Activated naive CD4-positive, alpha-beta T cell treated with anti-CD3 and anti-CD28 coated beads for 36 hours (primary cell): ENCODE data around the gene PLCL2. TPM values are rescaled to one million over a fixed set of nuclear protein-coding genes. Genes with fewer than 3 reads are reported as not detected.

Experiments used
- CTCF ChIA-PET: fragments of 350-600 bp; sonication (Branson Sonifier 250); formaldehyde crosslinking; loops from one replicate; lab custom pipeline; 2021; ENCODE audit warnings: antibody characterized with exemption; lab: Charles Lee
- DNase-seq: peaks from one replicate; pipeline ENCODE4 v3.0.0-alpha.2; 2020
- H3K27ac Mint-ChIP-seq: one replicate; pipeline ENCODE4 v1.8.0; 2021; ENCODE audit warnings: mild to moderate bottlenecking, mixed read lengths
- H3K27me3 Mint-ChIP-seq: one replicate; pipeline ENCODE4 v1.8.0; 2021; ENCODE audit warnings: low read depth, mixed read lengths
- H3K36me3 Mint-ChIP-seq: one replicate; pipeline ENCODE4 v1.8.0; 2021; ENCODE audit warnings: low read depth, mixed read lengths
- H3K4me1 Mint-ChIP-seq: one replicate; pipeline ENCODE4 v1.8.0; 2021; ENCODE audit warnings: low read depth, mixed read lengths
- H3K4me3 Mint-ChIP-seq: one replicate; pipeline ENCODE4 v1.8.0; 2021; ENCODE audit warnings: mild to moderate bottlenecking, moderate library complexity, mixed read lengths
- H3K9me3 Mint-ChIP-seq: one replicate; pipeline ENCODE4 v1.8.0; 2021; ENCODE audit warnings: mixed read lengths
- intact Hi-C: fragments of 100-400 bp; cut with micrococcal nuclease; formaldehyde crosslinking; loops from one replicate; pipeline ENCODE4 v1.15.1; 2023
- total RNA-seq, 2 experiments: library from RNA; stranded (reverse); gene quantifications; one replicate each; pipeline ENCODE4 v1.2.3, GENCODE V29; 2021

Gene PLCL2
- total RNA-seq, 2 experiments from 2014 or later = 19.9 to 20.5 TPM

DNA sequence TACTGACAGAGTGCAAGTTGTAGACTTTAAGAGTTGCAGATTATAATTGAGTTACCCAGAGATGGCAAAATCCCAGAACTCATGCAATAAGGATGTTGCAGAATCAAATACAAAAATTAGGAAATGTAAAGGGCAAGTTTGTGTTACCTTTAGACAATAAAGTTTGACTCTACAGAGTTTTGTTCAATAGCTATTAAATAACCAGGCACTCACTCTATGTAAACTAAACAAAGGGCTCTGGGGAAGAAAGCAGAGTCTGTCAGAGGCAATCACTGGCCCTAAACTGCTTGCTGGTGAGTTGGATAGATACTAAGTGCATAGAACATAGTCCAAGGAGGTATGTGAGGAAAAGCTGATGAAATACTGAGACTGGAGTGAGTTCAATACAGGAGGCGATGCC lies 40.0 kb upstream of the PLCL2 start:
- Mint-ChIP-seq H3K27ac (no peak overlapping the region), H3K4me1 (peaks cover 65% of the 10 kb centered on the region), H3K4me3 (no peak overlapping the region), H3K36me3 (no peaks in the 10 kb centered on the region), H3K27me3 (no peaks in the 10 kb centered on the region), H3K9me3 (no peaks in the 10 kb centered on the region)
- intact Hi-C loops = loop anchor here (5.0 kb wide), 3 partner anchors 332 to 898 kb away; partner anchors contain the start of genes RFTN1 and TBC1D5
- CTCF ChIA-PET = interaction anchor here (1.6 kb wide), 1 partner anchor 11 kb away, joined by 4 read pairs; no protein-coding TSS in a partner anchor
- DNase-seq = no peak

DNA sequence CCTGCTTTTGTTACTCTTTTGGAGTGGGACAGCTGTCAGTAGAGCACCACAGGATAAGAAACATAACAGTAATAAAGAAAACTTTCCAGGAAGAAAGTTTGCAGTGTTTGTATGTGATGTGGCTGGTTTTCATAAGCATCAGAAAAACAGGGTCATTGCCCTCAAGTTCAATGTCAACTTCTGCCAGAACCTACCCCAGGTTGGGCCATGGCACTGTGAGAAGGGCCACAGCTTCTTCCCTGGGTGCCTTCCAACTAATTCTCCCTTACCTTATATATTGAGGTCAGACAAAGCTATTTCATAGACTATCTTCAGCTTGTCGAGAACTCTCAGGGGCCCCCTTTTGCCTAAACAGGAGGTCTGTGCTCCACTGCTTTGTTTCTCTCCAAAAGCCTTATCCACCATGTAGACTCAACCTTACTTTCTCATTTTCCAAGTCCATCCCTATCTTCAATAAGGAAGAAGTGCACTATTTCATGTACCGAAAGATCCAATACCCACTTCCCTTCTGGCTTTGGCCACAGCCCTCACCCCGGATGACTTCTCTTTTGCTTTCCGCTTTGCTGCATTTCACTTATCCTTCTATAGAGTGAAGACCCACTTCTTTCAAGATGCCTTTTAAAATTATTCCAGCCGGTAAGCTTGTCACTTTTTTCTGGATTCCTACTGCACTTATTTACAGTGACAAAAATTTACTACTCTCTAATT lies 38.2 kb upstream of the PLCL2 start:
- CTCF ChIA-PET = no interaction called here
- H3K4me3 Mint-ChIP-seq = no peak overlapping the region
- intact Hi-C loops = loop anchor here (5.0 kb wide), 1 partner anchor 896 kb away; the partner anchor contains the start of gene TBC1D5
- no peaks in the 10 kb centered on the region for H3K36me3 Mint-ChIP-seq
- H3K4me1 Mint-ChIP-seq = peaks cover 62% of the 10 kb centered on the region
- DNase-seq = no peak
- H3K9me3 Mint-ChIP-seq = no peaks in the 10 kb centered on the region
- no peaks in the 10 kb centered on the region for H3K27me3 Mint-ChIP-seq
- H3K27ac Mint-ChIP-seq = no peak overlapping the region

DNA sequence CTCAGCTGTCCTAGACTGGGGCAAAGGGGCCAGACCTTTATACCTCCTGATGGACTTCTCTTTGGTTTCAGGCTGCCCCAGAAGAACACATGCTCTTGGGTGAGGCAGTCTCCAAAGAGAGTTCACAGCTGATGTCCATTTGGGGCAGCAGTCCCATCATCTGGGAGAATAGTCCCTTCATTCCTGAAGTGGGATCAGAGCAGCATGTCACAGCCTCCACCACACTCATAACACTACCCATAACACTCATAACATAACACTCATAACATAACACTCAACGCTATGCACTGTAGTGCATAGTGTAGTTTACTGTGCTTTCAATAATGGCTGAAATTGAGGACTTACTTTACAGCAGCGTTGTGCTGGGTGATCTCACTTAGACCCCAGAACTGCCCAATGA lies 36.7 kb upstream of the PLCL2 start:
- no peaks in the 10 kb centered on the region for H3K36me3 Mint-ChIP-seq
- no peaks in the 10 kb centered on the region for H3K9me3 Mint-ChIP-seq
- no peaks in the 10 kb centered on the region for H3K27me3 Mint-ChIP-seq
- no peak overlapping the region for H3K4me3 Mint-ChIP-seq
- intact Hi-C loops = loop anchor here (5.0 kb wide), 1 partner anchor 894 kb away; the partner anchor contains the start of gene TBC1D5
- H3K4me1 Mint-ChIP-seq = peaks cover 48% of the 10 kb centered on the region
- DNase-seq = no peak
- H3K27ac Mint-ChIP-seq = no peak overlapping the region
- CTCF ChIA-PET = no interaction called here

DNA sequence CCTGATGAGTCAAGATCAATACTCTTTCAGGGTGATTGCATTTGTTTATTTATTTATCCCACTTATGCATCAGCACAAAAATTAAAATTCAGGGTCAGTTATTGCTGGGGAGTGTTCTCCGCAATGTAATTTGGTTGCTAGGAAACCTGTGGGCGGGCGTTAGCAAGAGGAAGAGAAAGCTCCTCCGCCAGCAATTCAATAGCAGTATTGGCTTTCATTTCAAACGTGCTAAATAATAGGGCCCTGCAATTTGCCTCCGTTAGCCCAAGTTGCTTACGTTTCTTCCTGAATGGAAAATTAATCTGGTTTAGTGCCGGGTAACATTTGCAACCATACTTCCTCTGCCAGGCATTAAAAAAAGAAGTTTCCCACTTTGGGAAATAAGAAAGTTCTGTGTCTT lies 35.5 kb upstream of the PLCL2 start:
- no peaks in the 10 kb centered on the region for H3K36me3 Mint-ChIP-seq
- peak overlapping the region; percentile 64 for H3K27ac Mint-ChIP-seq
- H3K9me3 Mint-ChIP-seq = no peaks in the 10 kb centered on the region
- intact Hi-C loops = loop anchor here (5.0 kb wide), 1 partner anchor 893 kb away; the partner anchor contains the start of gene TBC1D5
- H3K4me3 Mint-ChIP-seq = peak overlapping the region; percentile 53
- H3K4me1 Mint-ChIP-seq = peaks cover 37% of the 10 kb centered on the region
- no peaks in the 10 kb centered on the region for H3K27me3 Mint-ChIP-seq
- DNase-seq = peak; percentile 82
- CTCF ChIA-PET = interaction anchor here (1.0 kb wide), 1 partner anchor 35 kb away, joined by 5 read pairs; no protein-coding TSS in a partner anchor

DNA sequence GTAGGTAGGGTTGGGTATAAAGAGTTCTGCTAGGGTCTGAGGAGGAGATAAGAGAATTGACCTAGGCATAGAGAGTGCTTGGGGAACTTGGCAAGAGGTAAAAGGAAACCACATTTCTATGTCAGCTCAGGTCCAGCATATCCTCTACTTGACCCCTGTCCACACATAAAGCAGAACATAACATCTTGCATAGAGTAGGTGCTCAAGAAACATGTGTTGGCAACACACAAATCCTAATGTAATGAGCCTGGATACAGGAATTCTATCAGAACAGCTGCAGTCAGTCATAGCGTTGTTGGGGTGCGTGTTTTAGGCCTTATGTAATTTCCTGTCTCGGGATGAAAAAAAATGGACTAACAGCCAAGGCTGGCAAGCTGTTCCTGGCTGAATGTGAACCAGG lies 35.0 kb upstream of the PLCL2 start:
- H3K4me1 Mint-ChIP-seq = peaks cover 36% of the 10 kb centered on the region

DNA sequence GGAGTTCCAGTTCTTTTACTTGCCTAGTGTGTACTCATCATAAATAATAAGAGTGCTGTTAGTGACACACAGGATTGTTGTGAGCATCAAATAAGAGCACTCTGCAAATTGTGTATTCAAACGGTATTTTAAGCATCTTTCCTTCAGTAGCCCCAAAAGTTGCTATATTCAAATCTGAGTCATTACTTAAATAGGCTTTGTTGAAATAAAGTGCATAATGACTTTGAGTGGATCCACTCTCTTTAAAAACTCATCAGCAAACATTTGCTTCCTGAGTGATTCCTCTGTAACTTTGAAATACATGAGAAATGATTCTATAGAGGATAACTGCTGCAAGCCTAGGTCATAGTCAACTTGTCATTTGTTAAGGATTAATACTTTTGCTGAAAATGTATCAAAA lies 29.3 kb upstream of the PLCL2 start:
- no peak for DNase-seq
- Mint-ChIP-seq H3K9me3 (no peaks in the 10 kb centered on the region), H3K27me3 (no peaks in the 10 kb centered on the region), H3K36me3 (no peaks in the 10 kb centered on the region), H3K27ac (no peak overlapping the region), H3K4me3 (no peak overlapping the region), H3K4me1 (peaks cover 10% of the 10 kb centered on the region)
- intact Hi-C loops = no loop called here
- CTCF ChIA-PET = no interaction called here

More for the DNA sequence above, 35.0 kb upstream of the PLCL2 start:
- H3K27ac Mint-ChIP-seq = peak overlapping the region; percentile 64
- no peaks in the 10 kb centered on the region for H3K9me3 Mint-ChIP-seq
- intact Hi-C loops = loop anchor here (1.0 to 5.0 kb wide), 2 partner anchors 7 to 893 kb away; partner anchors contain the start of gene TBC1D5
- peak overlapping the region; percentile 53 for H3K4me3 Mint-ChIP-seq
- no peaks in the 10 kb centered on the region for H3K27me3 Mint-ChIP-seq
- CTCF ChIA-PET = interaction anchor here (0.8 to 1.2 kb wide), 3 partner anchors 14 to 34 kb away, joined by 3 to 5 read pairs (median 3); no protein-coding TSS in a partner anchor
- DNase-seq = no peak
- no peaks in the 10 kb centered on the region for H3K36me3 Mint-ChIP-seq

DNA sequence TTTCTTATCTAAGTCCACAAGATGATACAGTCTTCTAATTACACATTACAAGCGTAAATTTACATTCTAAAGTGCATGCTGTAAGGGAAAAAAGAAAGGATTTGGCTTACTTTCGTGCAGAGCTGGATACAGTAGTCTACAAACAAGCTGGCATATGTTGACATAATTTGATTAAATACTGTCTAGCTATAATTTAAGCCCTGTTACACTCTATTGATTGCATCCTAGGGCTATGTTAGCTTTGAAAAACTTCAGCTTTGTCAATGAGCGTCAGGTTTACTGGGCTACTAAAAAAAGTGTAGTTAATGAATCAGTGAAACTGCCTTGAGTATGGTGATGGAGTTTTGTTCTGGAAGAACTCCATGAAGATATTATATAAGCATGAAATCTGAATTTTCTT lies 24.5 kb upstream of the PLCL2 start:
- Mint-ChIP-seq H3K9me3 (no peaks in the 10 kb centered on the region), H3K4me3 (no peak overlapping the region), H3K27me3 (no peaks in the 10 kb centered on the region), H3K4me1 (peaks cover 14% of the 10 kb centered on the region), H3K36me3 (no peaks in the 10 kb centered on the region), H3K27ac (no peak overlapping the region)
- CTCF ChIA-PET = no interaction called here
- no peak for DNase-seq
- intact Hi-C loops = no loop called here

DNA sequence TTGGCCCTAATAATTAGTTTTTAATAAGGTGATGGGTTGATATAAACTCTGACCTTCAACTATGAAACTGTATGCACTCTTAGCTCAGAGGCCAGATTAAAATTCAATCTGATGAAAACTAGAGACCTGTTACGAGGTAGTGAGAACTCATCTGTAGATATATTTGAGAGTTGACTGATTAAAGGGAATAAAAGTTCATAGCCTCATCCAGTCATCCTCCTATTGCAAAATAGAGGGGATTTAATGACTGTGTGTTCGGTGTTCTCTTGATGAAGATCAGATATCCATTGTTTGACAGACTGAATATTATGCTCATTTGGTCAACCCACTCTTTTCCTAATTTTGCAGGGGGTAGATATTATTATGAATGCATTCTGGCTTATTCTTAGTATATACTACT lies 23.3 kb upstream of the PLCL2 start:
- no peak for DNase-seq
- Mint-ChIP-seq H3K4me1 (peaks cover 17% of the 10 kb centered on the region), H3K27me3 (no peaks in the 10 kb centered on the region), H3K9me3 (no peaks in the 10 kb centered on the region), H3K36me3 (no peaks in the 10 kb centered on the region), H3K4me3 (no peak overlapping the region), H3K27ac (no peak overlapping the region)
- CTCF ChIA-PET = no interaction called here
- intact Hi-C loops = no loop called here

DNA sequence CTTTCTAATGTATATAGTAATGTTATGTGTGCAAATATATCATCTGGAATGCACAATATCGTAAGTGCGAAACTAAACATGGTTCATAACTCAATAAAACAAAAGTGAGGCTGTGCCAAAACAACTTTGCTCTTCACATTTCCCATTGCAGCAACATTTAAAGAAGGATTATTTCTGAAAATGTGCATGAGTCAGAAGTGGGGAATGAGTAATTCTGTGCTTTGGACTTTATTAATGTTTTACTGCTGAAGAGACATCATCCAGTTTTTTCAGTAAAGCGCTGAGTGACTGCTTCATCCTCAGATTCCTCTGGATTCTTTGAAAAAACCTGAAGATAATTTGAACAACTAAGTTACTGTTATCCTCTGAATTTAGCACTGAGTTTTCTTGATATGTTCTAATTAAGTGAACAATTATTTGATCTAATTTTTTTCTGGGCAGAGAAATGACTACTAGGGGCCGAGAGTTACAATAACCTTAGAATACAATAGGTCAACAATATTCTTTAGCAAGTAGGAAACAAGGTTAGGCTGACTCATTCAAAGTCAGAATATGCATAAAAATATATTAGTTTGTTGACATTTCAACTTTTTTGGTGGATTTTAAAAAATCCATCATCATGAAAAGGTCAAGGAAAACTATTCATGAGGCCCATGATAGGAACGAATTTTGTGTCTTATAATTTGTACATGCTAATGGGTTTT lies 20.0 kb upstream of the PLCL2 start:
- intact Hi-C loops = no loop called here
- CTCF ChIA-PET = interaction anchor here (1.5 kb wide), 1 partner anchor 14 kb away, joined by 3 read pairs; no protein-coding TSS in a partner anchor
- Mint-ChIP-seq H3K4me1 (peaks cover 15% of the 10 kb centered on the region), H3K27me3 (no peaks in the 10 kb centered on the region), H3K4me3 (no peak overlapping the region), H3K27ac (no peak overlapping the region), H3K36me3 (no peaks in the 10 kb centered on the region), H3K9me3 (no peaks in the 10 kb centered on the region)
- no peak for DNase-seq

DNA sequence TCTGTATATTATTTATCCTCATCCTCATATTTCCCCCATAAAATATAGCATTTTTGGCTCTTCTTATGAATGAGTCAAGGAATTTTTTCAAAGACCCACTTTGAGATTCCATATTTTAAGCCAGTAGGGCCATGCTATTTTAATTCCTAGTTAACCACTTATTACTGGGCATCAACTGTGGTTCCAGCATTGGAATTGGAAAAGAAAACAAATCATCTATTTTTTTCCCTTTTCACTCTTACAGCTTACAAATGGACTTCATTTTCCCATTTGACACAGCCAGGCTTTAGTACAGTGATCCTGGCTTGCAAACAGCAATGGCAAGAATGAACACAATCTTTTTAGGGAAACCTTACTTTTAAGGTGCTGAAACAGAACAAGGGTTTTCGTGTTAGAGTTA lies 19.4 kb upstream of the PLCL2 start:
- H3K4me3 Mint-ChIP-seq = no peak overlapping the region
- no peak overlapping the region for H3K27ac Mint-ChIP-seq
- CTCF ChIA-PET = no interaction called here
- intact Hi-C loops = no loop called here
- no peaks in the 10 kb centered on the region for H3K9me3 Mint-ChIP-seq
- DNase-seq = no peak
- no peaks in the 10 kb centered on the region for H3K36me3 Mint-ChIP-seq
- peaks cover 15% of the 10 kb centered on the region for H3K4me1 Mint-ChIP-seq
- no peaks in the 10 kb centered on the region for H3K27me3 Mint-ChIP-seq

DNA sequence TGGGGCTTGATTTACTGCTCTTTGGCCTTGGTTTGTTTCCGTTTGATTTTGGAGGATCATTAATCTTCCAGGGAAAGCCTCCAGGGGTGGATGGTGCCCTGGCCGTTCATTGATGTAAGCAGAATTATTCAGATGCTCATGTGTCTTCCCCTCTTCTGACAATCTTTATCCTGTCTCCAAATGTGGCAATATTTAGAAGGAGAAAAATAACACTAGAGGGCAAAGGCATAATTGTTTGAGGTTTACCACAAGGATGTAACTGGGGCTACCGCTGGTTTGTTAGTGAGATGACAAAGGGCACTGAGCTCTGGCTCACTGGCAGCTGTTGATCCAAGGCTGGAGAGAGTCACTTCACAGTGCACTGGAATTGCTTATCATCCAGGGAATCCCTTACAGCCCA lies 18.2 kb upstream of the PLCL2 start:
- Mint-ChIP-seq H3K27me3 (no peaks in the 10 kb centered on the region), H3K4me3 (no peak overlapping the region), H3K27ac (no peak overlapping the region), H3K9me3 (no peaks in the 10 kb centered on the region), H3K4me1 (peaks cover 15% of the 10 kb centered on the region), H3K36me3 (no peaks in the 10 kb centered on the region)
- DNase-seq = no peak
- intact Hi-C loops = no loop called here
- CTCF ChIA-PET = no interaction called here

DNA sequence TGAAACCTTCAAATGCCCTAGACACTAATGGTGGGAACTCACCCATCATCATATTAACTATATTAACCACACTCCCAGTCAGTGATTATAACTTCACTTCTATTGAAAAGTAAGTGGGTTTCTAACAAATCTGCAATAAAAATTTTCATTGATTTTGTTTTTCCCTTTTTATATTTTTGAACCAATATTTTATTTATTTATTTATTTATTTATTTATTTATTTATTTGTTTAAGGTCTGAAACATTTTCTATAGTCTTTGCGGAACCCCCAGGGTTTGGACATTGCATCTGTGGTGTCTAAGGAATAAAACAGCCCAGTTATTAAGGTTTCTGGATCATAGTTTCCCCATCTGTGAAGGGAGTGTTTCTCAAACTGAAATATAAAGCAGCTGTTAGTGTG lies 16.2 kb upstream of the PLCL2 start:
- intact Hi-C loops = no loop called here
- Mint-ChIP-seq H3K9me3 (no peaks in the 10 kb centered on the region), H3K27ac (no peak overlapping the region), H3K4me1 (peaks cover 15% of the 10 kb centered on the region), H3K27me3 (no peaks in the 10 kb centered on the region), H3K4me3 (no peak overlapping the region), H3K36me3 (no peaks in the 10 kb centered on the region)
- no peak for DNase-seq
- CTCF ChIA-PET = interaction anchor here (0.7 to 2.0 kb wide), 3 partner anchors 15 to 171 kb away, joined by 3 to 5 read pairs (median 5); no protein-coding TSS in a partner anchor
